GM12873 (cell line): ENCODE measurements around the gene ANO2.

Experiments
- TF ChIP-seq, protein P1 (sequence below): IDR thresholded peaks from 2 replicates; pipeline ENCODE4 v1.5.1; 2012; ENCODE audit warnings: low read depth, mild to moderate bottlenecking, moderate library complexity, low read length, control low read depth; ENCODE audit not compliant: insufficient read depth; ENCODE audit errors: missing control alignments

The ANO2 gene

GRCh38 chr12:5785601-5786000, 159.5 kb downstream of the ANO2 start:
- TF ChIP-seq, protein P1, sequence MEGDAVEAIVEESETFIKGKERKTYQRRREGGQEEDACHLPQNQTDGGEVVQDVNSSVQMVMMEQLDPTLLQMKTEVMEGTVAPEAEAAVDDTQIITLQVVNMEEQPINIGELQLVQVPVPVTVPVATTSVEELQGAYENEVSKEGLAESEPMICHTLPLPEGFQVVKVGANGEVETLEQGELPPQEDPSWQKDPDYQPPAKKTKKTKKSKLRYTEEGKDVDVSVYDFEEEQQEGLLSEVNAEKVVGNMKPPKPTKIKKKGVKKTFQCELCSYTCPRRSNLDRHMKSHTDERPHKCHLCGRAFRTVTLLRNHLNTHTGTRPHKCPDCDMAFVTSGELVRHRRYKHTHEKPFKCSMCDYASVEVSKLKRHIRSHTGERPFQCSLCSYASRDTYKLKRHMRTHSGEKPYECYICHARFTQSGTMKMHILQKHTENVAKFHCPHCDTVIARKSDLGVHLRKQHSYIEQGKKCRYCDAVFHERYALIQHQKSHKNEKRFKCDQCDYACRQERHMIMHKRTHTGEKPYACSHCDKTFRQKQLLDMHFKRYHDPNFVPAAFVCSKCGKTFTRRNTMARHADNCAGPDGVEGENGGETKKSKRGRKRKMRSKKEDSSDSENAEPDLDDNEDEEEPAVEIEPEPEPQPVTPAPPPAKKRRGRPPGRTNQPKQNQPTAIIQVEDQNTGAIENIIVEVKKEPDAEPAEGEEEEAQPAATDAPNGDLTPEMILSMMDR: no peak

- TF ChIP-seq, protein P1: no peak
Observed at GRCh38 chr12:5784462-5785130, 160.5 kb downstream of the ANO2 start.

- TF ChIP-seq, protein P1: no peak
Observed at GRCh38 chr12:5783289-5783920, 161.7 kb downstream of the ANO2 start.

- TF ChIP-seq, protein P1: no peak
Observed at GRCh38 chr12:5780536-5780935, 164.5 kb downstream of the ANO2 start.

- TF ChIP-seq, protein P1: no peak
Observed at GRCh38 chr12:5779401-5779800, 165.7 kb downstream of the ANO2 start.

DNA sequence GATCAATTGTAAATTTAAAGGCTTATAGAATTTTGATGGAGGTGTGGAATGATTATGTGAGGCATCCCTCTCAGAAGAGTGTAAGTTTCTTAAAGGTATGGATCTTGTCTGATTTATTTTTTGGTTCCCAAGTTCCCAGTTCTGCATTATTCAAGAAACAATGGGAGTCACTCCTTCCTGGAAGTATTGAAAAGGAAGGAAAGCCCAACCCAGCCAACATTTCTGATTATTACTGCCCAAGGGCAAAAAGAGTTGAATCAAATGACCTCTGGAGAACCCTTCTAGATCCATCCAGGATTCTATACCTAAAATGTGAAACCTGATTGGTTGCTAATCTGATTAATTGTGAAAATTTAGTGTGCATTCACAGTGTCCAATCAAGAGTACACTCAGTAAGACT, 166.2 kb downstream of the ANO2 start:
- TF ChIP-seq, protein P1: no peak

GRCh38 chr12:5777451-5777850, 167.6 kb downstream of the ANO2 start:
- TF ChIP-seq, protein P1: no peak
